GM19328 (cell line): ENCODE measurements around the gene KRT72.
"Not testable (repeated sequence)": the region's sequence is repeated elsewhere in the genome, so short reads cannot be mapped to it uniquely, and the experiment has no call there.

Experiments
- ATAC-seq: cut with Tn5 transposase; IDR thresholded peaks from one replicate; pipeline ENCODE4 v1.9.1; 2021; ENCODE audit warnings: mild to moderate bottlenecking, moderate library complexity; ENCODE audit not compliant: unreplicated experiment

The KRT72 gene

DNA sequence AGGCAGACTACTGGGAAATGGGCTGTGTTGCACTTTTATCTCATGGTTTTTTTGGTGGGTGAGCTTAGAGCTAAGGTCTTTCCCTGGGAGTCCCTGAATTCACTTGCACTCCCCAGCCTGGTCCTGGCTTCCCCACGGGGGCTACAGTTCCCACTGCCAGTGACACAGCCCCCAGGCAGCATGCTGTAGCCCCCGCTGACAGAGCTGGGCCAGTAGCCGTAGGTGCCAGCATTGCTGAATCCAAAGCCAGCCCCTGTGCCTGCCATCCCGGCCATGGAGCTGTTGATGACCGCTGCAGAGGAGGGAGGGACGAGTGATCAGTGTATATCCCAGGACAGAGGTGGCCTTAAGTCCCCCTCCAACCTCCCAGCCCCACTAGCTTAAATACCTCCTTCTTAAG, 6.9 kb upstream of the KRT72 start:
- ATAC-seq = no peak

DNA sequence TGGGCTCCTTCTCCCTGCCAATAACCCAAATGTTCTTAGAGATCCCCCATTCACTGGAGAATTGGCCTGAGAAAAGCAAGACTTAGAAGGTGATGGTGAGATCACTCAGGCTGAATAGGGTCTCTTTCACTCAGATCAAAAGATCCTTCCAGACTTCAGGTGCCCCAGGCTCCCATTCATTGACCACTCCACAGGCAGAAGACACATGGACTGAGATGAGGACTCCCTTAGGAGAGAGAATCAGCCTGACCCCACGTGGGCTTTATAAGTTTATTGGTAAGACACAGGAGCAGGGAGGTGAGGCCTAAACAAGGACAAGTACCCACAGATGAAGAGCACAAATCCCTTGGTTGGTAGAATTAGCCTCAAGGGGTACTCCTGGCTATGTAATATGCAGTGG, 6.1 kb upstream of the KRT72 start:
- ATAC-seq = no peak

DNA sequence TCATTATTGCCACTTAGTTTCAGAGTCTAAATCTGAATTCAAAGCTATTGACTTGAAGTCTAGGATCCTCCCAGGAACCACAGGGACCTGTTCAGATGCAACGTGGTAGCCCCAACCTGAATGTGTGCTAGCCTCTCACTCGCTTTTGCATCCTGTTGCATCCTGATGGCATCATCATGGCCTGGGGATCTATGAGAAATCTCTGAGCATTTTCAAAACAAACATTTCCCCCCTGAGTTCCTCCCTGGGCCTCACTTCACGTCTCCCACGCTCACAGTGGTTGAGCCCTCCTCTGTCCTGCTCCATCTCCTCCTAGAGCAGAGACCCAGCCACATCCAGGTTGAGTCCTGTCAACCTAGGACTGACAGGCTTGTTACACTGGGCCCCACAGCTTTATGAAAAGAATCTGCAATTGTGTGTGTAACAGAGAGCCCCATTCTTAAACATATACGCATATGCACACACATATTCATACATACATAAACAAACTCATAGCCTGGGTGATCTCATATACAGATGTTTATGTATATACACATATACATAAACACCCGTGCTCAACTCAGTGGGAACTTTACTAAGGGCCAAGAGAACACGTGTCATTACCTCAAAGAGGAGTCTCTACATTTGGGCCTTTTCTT, 5.4 kb upstream of the KRT72 start:
- no peak for ATAC-seq

DNA sequence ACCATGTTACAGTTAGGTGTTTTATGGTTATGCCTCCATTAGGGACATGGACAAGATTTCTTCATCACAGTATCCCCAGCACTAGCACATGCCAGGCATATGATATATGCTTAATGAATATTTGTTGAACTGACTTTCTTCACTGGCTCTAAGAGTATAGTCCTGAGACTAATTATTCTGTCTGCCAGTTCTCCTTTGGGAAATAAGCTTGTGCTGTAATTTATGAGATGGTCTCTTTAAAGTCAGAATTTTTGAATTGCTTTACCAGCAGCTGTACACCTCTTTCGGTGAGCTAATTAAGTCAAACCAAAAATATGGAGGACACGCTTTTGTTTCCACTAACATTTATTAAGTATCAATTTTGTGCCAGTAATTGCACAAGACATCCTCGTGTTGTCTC, 4.8 kb upstream of the KRT72 start:
- ATAC-seq = no peak

DNA sequence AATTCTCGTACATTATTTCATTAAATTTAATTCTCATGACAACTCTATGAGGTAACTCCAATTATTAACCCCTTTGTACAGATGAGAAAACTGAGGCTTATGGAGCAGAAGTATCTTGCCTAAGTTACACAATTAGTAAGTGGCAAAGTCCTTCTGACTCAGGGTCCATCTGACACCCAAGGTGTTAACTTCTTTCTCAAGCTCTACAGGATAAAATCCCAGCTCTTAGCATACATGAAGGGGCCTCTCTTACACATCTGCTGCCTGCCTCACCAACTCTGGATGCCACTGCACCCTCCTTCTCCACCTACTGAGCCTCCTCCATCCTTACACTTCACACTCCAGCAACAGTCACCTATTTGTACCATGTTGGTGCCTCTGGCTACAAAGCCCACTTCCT, 4.3 kb upstream of the KRT72 start:
- no peak for ATAC-seq

DNA sequence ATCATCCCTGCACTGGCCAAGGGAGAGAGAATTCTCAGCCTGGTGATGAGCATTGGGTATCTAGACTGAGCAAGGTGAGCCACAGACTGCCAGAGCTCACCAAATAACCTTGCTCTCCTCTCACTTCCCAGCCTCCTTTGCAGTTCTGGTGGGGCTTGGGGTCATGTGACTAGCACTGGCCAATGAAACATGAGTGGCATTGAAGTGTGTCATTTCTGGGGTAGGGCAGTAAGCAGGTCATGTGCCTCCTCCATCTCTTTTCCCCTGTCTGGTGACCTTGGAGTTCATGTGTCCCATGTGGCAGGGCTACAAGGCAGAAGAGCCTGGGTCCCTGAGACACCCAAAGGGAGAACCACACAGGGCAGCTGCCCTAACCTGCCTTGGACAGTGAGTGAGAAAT, 3.6 kb upstream of the KRT72 start:
- no peak for ATAC-seq

DNA sequence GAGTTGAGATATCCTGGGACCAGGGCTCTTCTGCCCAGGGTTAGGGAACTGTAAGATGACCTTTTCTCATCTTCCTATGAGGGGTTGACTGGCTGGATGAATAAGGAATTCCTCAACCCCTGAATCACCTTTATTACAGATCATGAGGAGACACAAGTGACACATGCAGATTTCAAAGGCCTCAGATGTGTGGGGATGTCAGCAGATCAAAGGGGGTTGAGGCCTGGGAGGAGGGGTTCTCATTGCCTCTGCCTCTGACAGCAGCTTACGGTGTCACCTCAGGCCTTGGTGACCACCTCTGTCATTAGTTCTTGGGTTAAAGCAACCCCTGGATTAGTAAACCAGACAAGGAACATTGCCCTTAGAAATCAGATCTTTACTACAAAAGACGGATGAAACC, 2.1 kb upstream of the KRT72 start:
- ATAC-seq = no peak

DNA sequence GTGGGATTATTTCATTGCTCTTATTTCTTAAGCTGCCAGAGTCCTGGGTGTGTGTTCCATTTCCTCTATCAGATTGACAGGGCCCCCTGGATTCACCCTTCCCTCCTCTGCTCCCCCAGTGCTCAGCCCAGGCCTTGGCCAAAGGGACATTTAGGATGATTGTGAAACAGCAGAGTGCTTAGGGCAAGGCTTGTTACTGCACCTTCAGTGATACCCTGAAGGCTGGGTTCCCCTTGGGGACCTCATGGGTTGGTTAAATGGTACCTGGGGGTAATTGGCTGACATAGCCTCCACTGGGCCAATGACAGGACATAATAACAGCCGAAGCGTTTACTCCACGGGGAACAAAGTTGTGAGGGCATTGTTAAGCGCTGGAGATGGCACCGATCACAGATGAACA, 1.3 kb upstream of the KRT72 start:
- ATAC-seq = no peak

DNA sequence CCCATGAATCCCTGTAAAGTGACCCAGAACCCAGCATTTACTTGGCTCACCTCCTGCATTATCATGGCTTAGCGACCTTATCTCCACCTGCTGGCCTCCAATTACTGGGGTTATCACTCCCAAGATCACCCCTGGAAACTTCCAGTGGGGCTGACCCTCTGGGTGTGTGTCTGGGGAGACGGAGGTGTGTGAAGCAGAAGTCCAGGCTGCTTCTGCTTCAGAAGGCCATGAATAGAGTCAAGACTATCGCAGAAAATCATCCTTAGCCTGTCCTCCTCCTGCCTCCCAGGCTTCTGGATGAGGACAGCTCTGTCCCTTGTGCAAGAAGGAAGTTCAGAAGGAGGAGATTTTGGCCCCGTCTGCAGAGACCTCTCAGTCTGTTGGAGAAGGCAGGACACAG, 408 bp upstream of the KRT72 start:
- ATAC-seq = no peak

DNA sequence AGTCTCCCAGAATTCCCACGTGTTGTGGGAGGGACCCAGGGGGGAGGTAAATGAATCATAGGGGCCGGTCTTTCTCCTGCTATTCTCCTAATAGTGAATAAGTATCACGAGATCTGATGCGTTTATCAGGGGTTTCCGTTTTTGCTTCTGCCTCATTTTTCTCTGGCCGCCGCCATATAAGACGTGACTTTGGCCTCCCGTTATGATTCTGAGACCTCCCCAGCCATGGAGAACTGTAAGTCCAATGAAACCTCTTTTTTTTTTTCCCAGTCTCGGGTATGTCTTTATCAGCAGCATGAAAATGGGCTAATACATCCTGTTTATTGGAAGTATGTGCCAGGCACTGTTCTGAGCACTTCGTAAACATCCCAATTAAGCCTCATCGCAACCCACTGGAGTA, 788 bp downstream of the KRT72 start:
- no peak for ATAC-seq

DNA sequence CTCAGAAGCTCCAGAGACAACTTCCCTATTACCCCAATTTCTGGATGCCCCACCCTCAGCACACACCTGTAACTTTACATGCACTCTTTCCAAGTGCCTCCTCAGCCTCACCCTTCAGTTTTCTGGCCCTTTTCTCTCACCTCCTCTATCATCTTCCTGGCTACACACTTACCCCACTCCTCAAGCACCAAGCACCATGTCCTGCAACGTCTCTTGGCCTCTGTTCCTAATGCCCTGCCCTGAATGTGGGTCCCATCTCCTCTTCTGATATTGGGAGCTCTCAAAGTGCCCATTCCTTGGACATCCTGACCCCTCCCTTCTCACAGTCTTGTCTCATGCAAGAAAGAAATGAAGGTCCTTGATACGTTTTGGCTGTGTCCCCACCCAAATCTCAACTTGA, 1.2 kb downstream of the KRT72 start:
- ATAC-seq = no peak

DNA sequence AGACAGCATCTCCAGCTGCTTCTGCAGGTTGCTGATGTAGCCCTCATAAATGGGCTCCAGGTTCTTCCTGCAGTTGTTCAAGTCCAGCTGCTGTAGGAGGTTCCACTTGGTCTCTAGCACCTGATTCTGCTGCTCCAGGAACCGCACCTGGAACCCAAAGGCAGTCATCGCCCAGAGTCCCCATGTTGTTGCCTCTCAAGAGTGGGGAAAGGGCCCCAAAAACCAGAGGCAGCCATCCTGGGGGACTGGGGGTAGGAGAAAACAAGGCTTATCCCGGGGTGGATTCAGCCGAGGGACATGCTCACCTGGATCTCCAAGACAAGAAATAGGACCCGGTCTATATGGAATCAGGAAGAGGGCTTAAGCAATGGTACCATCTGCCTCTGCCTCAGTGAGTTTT, 2.3 kb downstream of the KRT72 start:
- ATAC-seq = no peak

DNA sequence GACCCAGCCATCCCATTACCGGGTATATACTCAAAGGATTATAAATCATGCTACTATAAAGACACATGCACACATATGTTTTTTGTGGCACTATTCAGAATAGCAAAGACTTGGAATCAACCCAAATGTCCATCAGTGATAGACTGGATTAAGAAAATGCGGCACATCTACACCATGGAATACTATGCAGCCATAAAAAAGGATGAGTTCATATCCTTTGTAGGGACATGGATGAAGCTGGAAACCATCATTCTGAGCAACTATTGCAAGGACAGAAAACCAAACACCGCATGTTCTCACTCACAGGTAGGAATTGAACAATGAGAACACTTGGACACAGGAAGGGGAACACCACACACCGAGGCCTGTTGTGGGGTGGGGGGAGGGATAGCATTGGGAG, 7.0 kb downstream of the KRT72 start:
- not testable (repeated sequence) for ATAC-seq

DNA sequence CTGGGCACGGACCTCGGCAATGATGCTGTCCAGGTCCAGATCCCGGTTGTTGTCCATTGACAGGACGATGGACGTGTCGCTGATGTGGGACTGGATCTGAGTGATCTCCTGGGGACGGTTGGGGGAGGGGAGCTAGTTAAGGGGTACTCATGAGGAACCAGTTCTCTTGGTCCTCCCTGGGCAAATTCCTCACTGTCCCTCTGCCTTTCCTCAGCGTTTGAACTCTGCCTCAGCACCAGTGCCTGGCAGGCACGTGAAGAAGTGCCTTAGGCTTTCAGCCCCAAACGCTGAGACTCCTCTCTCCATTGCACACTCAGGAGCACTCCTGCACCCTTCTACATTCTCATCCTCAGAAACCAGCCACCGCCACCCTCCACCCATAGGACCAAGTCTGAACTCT, 9.7 kb downstream of the KRT72 start:
- ATAC-seq = no peak

DNA sequence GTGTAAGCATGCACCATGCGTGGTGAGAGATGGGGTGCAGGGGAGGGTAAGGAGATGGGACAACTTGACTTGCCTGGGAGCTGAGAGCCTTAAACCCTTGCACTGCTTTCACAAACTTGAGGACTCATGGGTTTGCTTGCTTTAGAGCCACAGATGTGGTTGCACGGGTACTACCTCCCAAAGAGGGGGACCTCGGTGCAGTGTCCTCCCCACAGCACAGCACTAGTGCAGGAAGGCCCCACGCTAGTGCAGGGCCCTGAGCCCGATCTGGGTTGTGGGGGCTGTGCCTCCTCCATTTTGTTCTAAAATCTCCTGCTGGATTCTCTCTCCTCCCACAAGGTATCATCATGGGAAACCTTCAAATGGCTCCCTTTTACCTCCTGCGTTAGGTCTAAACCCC, 11.2 kb downstream of the KRT72 start:
- no peak for ATAC-seq

DNA sequence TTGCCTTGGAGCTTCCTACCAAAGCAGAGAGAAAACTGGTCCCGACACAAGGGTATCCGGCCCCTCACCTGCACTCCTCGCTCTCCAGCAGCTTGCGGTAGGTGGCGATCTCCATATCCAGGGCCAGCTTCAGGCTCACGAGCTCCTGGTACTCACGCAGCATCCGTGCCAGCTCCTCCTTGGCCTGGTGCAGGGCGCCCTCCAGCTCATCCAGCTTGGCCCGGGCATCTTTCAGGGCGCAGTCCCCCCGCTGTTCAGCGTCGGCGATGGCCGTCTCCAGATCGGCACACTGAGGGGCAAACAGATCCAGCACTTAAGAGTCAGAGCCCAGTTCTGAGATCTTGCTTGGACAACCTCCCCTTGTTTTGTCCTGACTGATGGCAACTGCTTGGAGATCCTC, 13.7 kb downstream of the KRT72 start:
- no peak for ATAC-seq

DNA sequence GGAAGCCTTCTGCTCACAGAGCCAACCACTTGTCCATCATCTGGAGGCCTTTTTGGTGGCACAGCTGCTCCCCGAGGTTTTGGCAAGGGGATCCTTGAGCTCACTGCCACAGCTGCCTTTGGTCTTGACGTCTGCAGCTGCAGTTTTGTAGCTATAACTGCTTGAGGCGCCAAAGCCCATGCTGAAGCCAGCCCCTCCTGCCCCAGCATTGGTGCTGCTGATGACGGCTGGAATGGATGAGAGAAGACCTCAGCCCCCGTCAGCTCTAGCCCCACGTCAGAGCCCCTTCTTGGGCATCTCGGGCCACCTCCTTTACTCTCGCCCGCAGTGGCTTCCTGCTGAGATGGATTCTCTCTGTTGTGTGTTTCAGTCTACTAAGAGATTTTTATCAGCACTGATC, 15.3 kb downstream of the KRT72 start:
- no peak for ATAC-seq

DNA sequence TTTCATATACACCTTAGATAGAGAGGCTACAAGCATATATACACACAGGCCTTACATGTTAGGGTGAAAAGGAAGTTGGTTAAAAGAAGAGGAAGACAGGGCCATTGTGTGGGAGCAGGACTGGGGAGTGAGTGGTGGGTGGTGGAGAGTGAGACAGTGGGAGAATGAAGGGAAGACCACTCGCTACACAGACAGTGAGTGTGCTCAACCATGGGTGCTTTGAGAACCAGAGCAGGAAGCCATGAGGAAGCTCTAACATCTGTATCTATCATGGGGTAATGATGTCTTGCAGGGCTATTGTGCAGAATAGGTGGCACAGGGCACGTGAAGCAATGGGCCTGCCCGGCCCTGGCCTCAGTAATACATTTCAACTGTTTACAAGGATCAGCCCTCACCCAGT, 16.2 kb downstream of the KRT72 start:
- ATAC-seq = no peak

DNA sequence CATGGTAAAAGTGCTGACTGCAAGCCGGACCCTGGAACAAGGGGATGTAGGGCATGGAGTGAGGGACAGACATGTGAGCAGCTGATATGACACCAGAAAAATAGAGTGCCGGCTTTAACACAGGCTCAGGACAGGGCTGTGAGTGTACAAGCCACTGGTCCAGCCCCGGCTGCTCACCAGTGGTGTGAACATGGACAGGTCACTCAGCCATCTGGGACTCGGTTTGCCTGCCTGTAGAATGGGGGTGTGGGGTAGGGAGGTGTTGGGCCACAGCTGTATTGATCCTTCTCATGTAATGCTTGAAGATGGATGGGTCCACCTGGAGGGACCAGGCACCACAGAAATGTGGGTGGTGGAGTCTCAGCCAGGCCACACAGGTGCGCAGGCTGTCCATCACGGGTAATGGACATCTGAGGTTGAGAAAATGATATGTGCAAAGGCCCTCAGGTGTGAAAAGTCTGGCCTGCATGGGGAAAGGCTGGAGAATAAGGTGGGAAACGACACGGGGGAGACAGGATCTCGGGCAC, 17.0 kb downstream of the KRT72 start:
- no peak for ATAC-seq

DNA sequence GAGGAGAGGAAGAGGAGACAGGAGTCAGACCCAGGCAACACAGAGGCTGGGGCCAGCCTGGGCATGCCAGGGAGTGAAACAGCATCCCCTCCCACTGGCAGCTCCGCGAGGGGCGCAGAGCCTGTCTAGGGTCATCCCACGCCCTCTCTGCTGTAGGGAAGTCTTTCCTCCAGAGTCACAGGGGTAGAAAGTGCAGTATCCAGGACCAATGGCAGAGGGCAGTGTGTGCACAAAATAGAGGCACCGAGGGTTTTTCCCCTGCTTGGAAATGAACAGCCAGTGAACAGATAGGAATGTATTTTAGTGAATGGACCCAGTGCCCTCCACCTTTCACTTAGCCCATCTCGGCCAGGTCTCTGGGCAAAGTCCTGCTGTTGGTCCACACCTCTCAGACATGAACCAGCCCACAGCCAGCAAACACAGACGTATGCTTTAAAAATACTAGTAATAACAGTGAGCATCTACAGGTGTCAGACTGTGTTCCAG, 18.2 kb downstream of the KRT72 start:
- ATAC-seq = no peak

DNA sequence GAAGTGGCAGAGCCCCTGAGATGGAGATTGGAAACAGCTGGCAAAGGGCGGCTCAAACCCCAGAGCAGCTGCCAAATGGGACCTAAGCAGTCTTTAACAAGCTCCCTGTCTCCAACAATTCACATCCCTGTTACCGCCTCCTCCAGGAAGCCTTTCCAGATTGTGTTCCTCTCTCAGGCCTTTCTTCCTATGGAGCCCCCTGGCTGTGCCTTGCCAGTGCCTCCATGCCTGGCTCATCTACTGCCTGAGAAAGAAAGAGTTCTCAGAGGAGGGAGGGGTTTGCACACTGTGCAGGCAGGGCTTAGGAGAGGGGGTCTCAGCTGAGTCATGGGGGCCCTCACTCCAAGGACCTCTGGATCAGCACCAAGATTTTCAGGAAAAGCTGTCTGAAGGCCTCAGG, 18.8 kb downstream of the KRT72 start:
- no peak for ATAC-seq

DNA sequence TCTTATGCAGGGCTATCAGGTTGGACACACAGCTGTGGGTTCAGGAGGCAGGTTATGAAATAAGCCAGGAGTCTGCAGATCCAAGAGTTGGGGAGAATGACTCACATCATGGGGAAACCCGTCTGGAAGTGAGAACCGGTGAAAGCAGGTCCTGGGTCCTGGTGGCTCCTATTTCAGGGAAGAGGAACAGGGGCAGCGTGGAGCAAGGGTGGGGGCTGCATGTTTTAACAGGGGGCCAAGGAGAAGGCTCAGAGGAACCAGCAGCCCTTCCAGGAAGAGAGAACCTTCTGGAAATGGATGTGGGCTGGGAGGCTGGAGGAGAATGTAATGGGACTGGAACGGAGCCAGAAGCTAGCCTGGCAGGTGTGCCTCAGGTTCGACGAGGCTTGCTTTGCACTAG, 19.8 kb downstream of the KRT72 start:
- ATAC-seq = no peak

DNA sequence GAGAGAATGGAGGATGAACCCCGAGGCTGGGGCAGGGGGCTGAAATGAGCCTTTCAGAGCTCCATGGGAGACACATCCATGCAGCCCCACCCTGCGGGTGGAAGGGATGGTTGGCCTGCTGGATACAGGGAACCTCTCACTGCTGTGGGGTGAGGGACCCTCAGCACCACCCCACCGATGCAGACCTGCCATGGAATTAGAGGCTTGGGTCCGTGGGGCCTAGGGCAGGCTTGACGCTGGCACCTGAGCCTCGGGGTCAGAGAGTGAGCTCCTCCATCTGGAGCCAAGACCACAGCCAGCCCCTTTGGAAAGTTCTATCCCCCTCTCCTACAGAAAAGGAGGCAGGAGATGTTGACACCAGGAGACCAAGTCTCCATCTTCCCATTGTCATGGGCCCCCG, 20.2 kb downstream of the KRT72 start:
- ATAC-seq = no peak
